WI38 (cell line): ENCODE measurements around the gene FGD3.

Experiments
- H3K4me3 ChIP-seq: 2 replicates; pipeline ENCODE4 v1.5.1; 2011; ENCODE audit warnings: low read depth, mild to moderate bottlenecking, control low read depth, low read length
- CTCF ChIP-seq: IDR thresholded peaks from 2 replicates; pipeline ENCODE4 v1.5.1; 2012; ENCODE audit warnings: low read depth, mild to moderate bottlenecking, control low read depth, low read length

The FGD3 gene

GRCh38 chr9:93026640-93027039 lies 79.3 kb downstream of the FGD3 start:
- no peak overlapping the region for H3K4me3 ChIP-seq
- TF ChIP-seq CTCF, result no peak

GRCh38 chr9:93027750-93028149 lies 80.4 kb downstream of the FGD3 start:
- no peak overlapping the region for H3K4me3 ChIP-seq
- no peak for TF ChIP-seq CTCF

- TF ChIP-seq CTCF, result no peak
- H3K4me3 ChIP-seq, result no peak overlapping the region
Observed at GRCh38 chr9:93028448-93029006, 81.2 kb downstream of the FGD3 start.

- no peak for TF ChIP-seq CTCF
- H3K4me3 ChIP-seq, result no peak overlapping the region
Observed at GRCh38 chr9:93030642-93031628, 83.6 kb downstream of the FGD3 start.

- no peak for TF ChIP-seq CTCF
- H3K4me3 ChIP-seq, result no peak overlapping the region
Observed at GRCh38 chr9:93031629-93032430, 84.5 kb downstream of the FGD3 start.

- no peak overlapping the region for H3K4me3 ChIP-seq
- no peak for TF ChIP-seq CTCF
Observed at GRCh38 chr9:93032545-93032944, 85.2 kb downstream of the FGD3 start.
